Transverse colon (tissue), 4 donors: ENCODE data around the gene C1QTNF9B.

Experiments
- EP300 ChIP-seq: sonication (generic); formaldehyde crosslinking; IDR thresholded peaks from one replicate; pipeline ENCODE4 v1.6.1; 2017; ENCODE audit warnings: antibody characterized with exemption, low read depth
- POLR2AphosphoS5 ChIP-seq, 3 donors: sonication (generic); formaldehyde crosslinking; IDR thresholded peaks; one replicate each; pipeline ENCODE4 v1.6.1; 2016; ENCODE audit warnings: antibody characterized with exemption in 3 of 3
- TF ChIP-seq, protein P1 (sequence below), 5 experiments: fragments of 200-600 bp in 3 of 5; fragments of 450-650 bp in 2 of 5; sonication (generic) in 3 of 5; IDR thresholded peaks; 1 replicate in 2 of 5; 2 replicates in 3 of 5; pipeline ENCODE4 v1.5.1; 2016 to 2017; ENCODE audit warnings: antibody characterized with exemption in 5 of 5, inconsistent platforms in 3 of 5, mild to moderate bottlenecking in 2 of 5, moderate library complexity in 1 of 5

DNA sequence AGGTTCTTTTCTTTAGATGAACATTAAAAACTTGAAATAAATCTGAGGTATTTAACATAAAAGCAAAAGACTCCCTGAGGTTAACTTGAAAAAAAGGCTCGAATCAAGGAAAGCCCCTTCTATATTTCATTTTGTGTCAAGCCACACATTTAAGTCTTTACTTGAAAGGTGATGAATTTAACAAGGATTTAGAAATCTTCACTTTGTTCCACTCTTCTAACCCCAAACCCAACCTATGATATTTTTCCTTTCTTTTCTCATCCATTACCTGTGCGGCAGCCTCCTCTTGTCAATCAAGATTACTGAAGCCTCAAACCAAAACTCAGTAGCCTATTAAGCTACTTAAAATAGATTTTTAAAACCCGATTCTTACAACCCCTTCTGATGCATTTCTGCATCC, 41.9 kb downstream of the C1QTNF9B start:
- TF ChIP-seq POLR2AphosphoS5 (IDR thresholded peaks at IDR 0.05) (no peak), EP300 (no peak)
- TF ChIP-seq, protein P1, sequence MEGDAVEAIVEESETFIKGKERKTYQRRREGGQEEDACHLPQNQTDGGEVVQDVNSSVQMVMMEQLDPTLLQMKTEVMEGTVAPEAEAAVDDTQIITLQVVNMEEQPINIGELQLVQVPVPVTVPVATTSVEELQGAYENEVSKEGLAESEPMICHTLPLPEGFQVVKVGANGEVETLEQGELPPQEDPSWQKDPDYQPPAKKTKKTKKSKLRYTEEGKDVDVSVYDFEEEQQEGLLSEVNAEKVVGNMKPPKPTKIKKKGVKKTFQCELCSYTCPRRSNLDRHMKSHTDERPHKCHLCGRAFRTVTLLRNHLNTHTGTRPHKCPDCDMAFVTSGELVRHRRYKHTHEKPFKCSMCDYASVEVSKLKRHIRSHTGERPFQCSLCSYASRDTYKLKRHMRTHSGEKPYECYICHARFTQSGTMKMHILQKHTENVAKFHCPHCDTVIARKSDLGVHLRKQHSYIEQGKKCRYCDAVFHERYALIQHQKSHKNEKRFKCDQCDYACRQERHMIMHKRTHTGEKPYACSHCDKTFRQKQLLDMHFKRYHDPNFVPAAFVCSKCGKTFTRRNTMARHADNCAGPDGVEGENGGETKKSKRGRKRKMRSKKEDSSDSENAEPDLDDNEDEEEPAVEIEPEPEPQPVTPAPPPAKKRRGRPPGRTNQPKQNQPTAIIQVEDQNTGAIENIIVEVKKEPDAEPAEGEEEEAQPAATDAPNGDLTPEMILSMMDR (IDR thresholded peaks at IDR 0.05) = no peak
